ENCODE data around the gene L2HGDH.
A peak's percentile ranks its signal among the peaks of the same experiment; 100 is the strongest.
"Not testable (repeated sequence)": the region's sequence is repeated elsewhere in the genome, so short reads cannot be mapped to it uniquely, and the experiment has no call there.

L2HGDH gene

GRCh38 chr14:50311972-50312733, at the start of gene L2HGDH, which contains the start of gene DMAC2L:
TSS of gene L2HGDH (minus strand) at chr14:50312229. CDS start at chr14:50312150, 79 bp downstream.
TSS of gene DMAC2L (plus strand) at chr14:50312324. CDS start at chr14:50321488, 9,164 bp downstream.
- peak; percentile 88 for DNase-seq

- DNase-seq: no peak
These were observed 48.8 kb upstream of the L2HGDH start for GRCh38 chr14:50360851-50361250.

GRCh38 chr14:50360093-50360492, 48.1 kb upstream of the L2HGDH start:
- DNase-seq: no peak

- no peak for DNase-seq
These were observed 47.6 kb upstream of the L2HGDH start for GRCh38 chr14:50359631-50360030.

- no peak for DNase-seq
These were observed 45.8 kb upstream of the L2HGDH start for GRCh38 chr14:50357753-50358395.

- DNase-seq: no peak
These were observed 45.1 kb upstream of the L2HGDH start for GRCh38 chr14:50357124-50357523.

- not testable (repeated sequence) for DNase-seq
These were observed 44.3 kb upstream of the L2HGDH start for GRCh38 chr14:50356283-50356682.

GRCh38 chr14:50355692-50356091, 43.7 kb upstream of the L2HGDH start:
- no peak for DNase-seq

GRCh38 chr14:50354527-50354926, 42.5 kb upstream of the L2HGDH start:
- no peak for DNase-seq

GRCh38 chr14:50353126-50353525, 41.1 kb upstream of the L2HGDH start:
- no peak for DNase-seq

- DNase-seq: no peak
These were observed 40.6 kb upstream of the L2HGDH start for GRCh38 chr14:50352584-50352983.

GRCh38 chr14:50350975-50351374, 38.9 kb upstream of the L2HGDH start:
- DNase-seq: no peak

- no peak for DNase-seq
These were observed 36.9 kb upstream of the L2HGDH start for GRCh38 chr14:50348933-50349332.

- DNase-seq: no peak
These were observed 35.5 kb upstream of the L2HGDH start for GRCh38 chr14:50347521-50347920.

GRCh38 chr14:50345846-50346422, 33.9 kb upstream of the L2HGDH start:
- DNase-seq: no peak

- no peak for DNase-seq
These were observed 33.0 kb upstream of the L2HGDH start for GRCh38 chr14:50344876-50345563.

- no peak for DNase-seq
These were observed 32.2 kb upstream of the L2HGDH start for GRCh38 chr14:50344116-50344775.

GRCh38 chr14:50343434-50343833, 31.4 kb upstream of the L2HGDH start:
- no peak for DNase-seq

GRCh38 chr14:50342221-50343078, 30.4 kb upstream of the L2HGDH start:
- peak; percentile 17 for DNase-seq

- no peak for DNase-seq
These were observed 28.9 kb upstream of the L2HGDH start for GRCh38 chr14:50340963-50341362.

GRCh38 chr14:50340045-50340444, 28.0 kb upstream of the L2HGDH start:
- no peak for DNase-seq

Measured in T1000 (cell line).